ENCODE data around the gene TRAPPC11. TPM values are rescaled to one million over a fixed set of nuclear protein-coding genes. Genes with fewer than 3 reads are reported as not detected.
"Not testable (repeated sequence)": the region's sequence is repeated elsewhere in the genome, so short reads cannot be mapped to it uniquely, and the experiment has no call there.

The TRAPPC11 gene
- polyA plus RNA-seq = 10 to 100 TPM; 12.5 to 20.0 (median 13.0) TPM

GRCh38 chr4:183659029-183659871 lies at the start of gene TRAPPC11, which contains the start of gene RWDD4:
Gene TRAPPC11, plus strand, starts transcription at chr4:183659293. Its CDS starts 4,575 bp downstream, at chr4:183663868.
Gene RWDD4, minus strand, starts transcription at chr4:183659185. Its CDS starts 233 bp downstream, at chr4:183658952.
- peak; percentile 98 for DNase-seq
- Mint-ChIP-seq H3K27me3 (ENCODE audit: low read depth in 3 of 3) (peaks cover 1 to 7% (median 6%) of the 10 kb centered on the region in 3 donors), H3K36me3 (peaks cover 0 to 6% (median 5%) of the 10 kb centered on the region in 3 donors), H3K27ac (peak within 1 kb of the TSS; percentile 87 to 98 (median 96)), H3K4me1 (peaks cover 34 to 53% of the 10 kb centered on the region in 2 donors), H3K9me3 (no peaks in the 10 kb centered on the region), H3K4me3 (peak within 1 kb of the TSS; percentile 94 to 97 (median 94))

- peaks cover 4 to 7% (median 5%) of the 10 kb centered on the region in 3 donors for H3K27me3 Mint-ChIP-seq (ENCODE audit: low read depth in 3 of 3)
- H3K4me3 Mint-ChIP-seq = no peak overlapping the region
- no peak for DNase-seq
- H3K27ac Mint-ChIP-seq = no peak overlapping the region
- H3K36me3 Mint-ChIP-seq = no peaks in the 10 kb centered on the region
- no peaks in the 10 kb centered on the region for H3K9me3 Mint-ChIP-seq
- H3K4me1 Mint-ChIP-seq = no peaks in the 10 kb centered on the region
Observed at GRCh38 chr4:183610033-183610432, 49.1 kb upstream of the TRAPPC11 start.

- no peaks in the 10 kb centered on the region for H3K4me1 Mint-ChIP-seq
- no peak for DNase-seq
- H3K27me3 Mint-ChIP-seq (ENCODE audit: low read depth in 3 of 3) = peaks cover 4 to 7% (median 5%) of the 10 kb centered on the region in 3 donors
- no peaks in the 10 kb centered on the region for H3K36me3 Mint-ChIP-seq
- no peaks in the 10 kb centered on the region for H3K9me3 Mint-ChIP-seq
- H3K27ac Mint-ChIP-seq = no peak overlapping the region
- H3K4me3 Mint-ChIP-seq = no peak overlapping the region
Observed at GRCh38 chr4:183610613-183611012, 48.5 kb upstream of the TRAPPC11 start.

- peaks cover 6 to 7% (median 7%) of the 10 kb centered on the region in 3 donors for H3K27me3 Mint-ChIP-seq (ENCODE audit: low read depth in 3 of 3)
- no peaks in the 10 kb centered on the region for H3K36me3 Mint-ChIP-seq
- no peak for DNase-seq
- no peaks in the 10 kb centered on the region for H3K4me1 Mint-ChIP-seq
- H3K9me3 Mint-ChIP-seq = no peaks in the 10 kb centered on the region
- H3K27ac Mint-ChIP-seq = no peak overlapping the region
- no peak overlapping the region for H3K4me3 Mint-ChIP-seq
Observed at GRCh38 chr4:183611210-183611830, 47.8 kb upstream of the TRAPPC11 start.

GRCh38 chr4:183612329-183613250 lies 46.5 kb upstream of the TRAPPC11 start:
- H3K4me3 Mint-ChIP-seq = no peak overlapping the region
- H3K27me3 Mint-ChIP-seq (ENCODE audit: low read depth in 3 of 3) = peaks cover 2 to 6% (median 6%) of the 10 kb centered on the region in 3 donors
- no peaks in the 10 kb centered on the region for H3K4me1 Mint-ChIP-seq

GRCh38 chr4:183617075-183617474 lies 42.0 kb upstream of the TRAPPC11 start:
- no peak for DNase-seq
- Mint-ChIP-seq H3K9me3 (no peaks in the 10 kb centered on the region), H3K27me3 (ENCODE audit: low read depth in 3 of 3) (peaks cover 0 to 6% (median 2%) of the 10 kb centered on the region in 3 donors), H3K4me1 (no peaks in the 10 kb centered on the region), H3K36me3 (no peaks in the 10 kb centered on the region), H3K4me3 (no peak overlapping the region), H3K27ac (no peak overlapping the region)

More at GRCh38 chr4:183612329-183613250, 46.5 kb upstream of the TRAPPC11 start:
- Mint-ChIP-seq H3K9me3 (no peaks in the 10 kb centered on the region), H3K36me3 (no peaks in the 10 kb centered on the region), H3K27ac (no peak overlapping the region)
- no peak for DNase-seq

- no peak overlapping the region for H3K4me3 Mint-ChIP-seq
- peaks cover 0 to 5% (median 2%) of the 10 kb centered on the region in 3 donors for H3K27me3 Mint-ChIP-seq (ENCODE audit: low read depth in 3 of 3)
- no peak overlapping the region for H3K27ac Mint-ChIP-seq
- no peaks in the 10 kb centered on the region for H3K9me3 Mint-ChIP-seq
- H3K36me3 Mint-ChIP-seq = no peaks in the 10 kb centered on the region
- no peaks in the 10 kb centered on the region for H3K4me1 Mint-ChIP-seq
- DNase-seq = no peak
Observed at GRCh38 chr4:183618681-183619080, 40.4 kb upstream of the TRAPPC11 start.

- Mint-ChIP-seq H3K9me3 (no peaks in the 10 kb centered on the region), H3K27ac (no peak overlapping the region), H3K4me3 (no peak overlapping the region), H3K4me1 (no peaks in the 10 kb centered on the region), H3K27me3 (ENCODE audit: low read depth in 3 of 3) (peaks cover 0 to 5% (median 2%) of the 10 kb centered on the region in 3 donors), H3K36me3 (no peaks in the 10 kb centered on the region)
- DNase-seq = no peak
Observed at GRCh38 chr4:183620421-183620820, 38.7 kb upstream of the TRAPPC11 start.

GRCh38 chr4:183621875-183622274 lies 37.2 kb upstream of the TRAPPC11 start:
- peaks cover 0 to 4% (median 0%) of the 10 kb centered on the region in 3 donors for H3K27me3 Mint-ChIP-seq (ENCODE audit: low read depth in 3 of 3)
- H3K4me3 Mint-ChIP-seq = no peak overlapping the region
- H3K27ac Mint-ChIP-seq = no peak overlapping the region
- no peak for DNase-seq
- H3K4me1 Mint-ChIP-seq = no peaks in the 10 kb centered on the region
- H3K36me3 Mint-ChIP-seq = no peaks in the 10 kb centered on the region
- H3K9me3 Mint-ChIP-seq = no peaks in the 10 kb centered on the region

GRCh38 chr4:183624548-183624947 lies 34.5 kb upstream of the TRAPPC11 start:
- Mint-ChIP-seq H3K36me3 (no peaks in the 10 kb centered on the region), H3K27ac (peak overlapping the region in 1 of 6 donors; percentile 1), H3K4me3 (no peak overlapping the region), H3K27me3 (ENCODE audit: low read depth in 3 of 3) (peaks cover 0 to 6% (median 0%) of the 10 kb centered on the region in 3 donors), H3K9me3 (no peaks in the 10 kb centered on the region), H3K4me1 (no peaks in the 10 kb centered on the region)
- no peak for DNase-seq

- Mint-ChIP-seq H3K9me3 (no peaks in the 10 kb centered on the region), H3K4me3 (no peak overlapping the region), H3K27ac (no peak overlapping the region), H3K27me3 (ENCODE audit: low read depth in 3 of 3) (peaks cover 0 to 6% (median 0%) of the 10 kb centered on the region in 3 donors), H3K36me3 (no peaks in the 10 kb centered on the region), H3K4me1 (no peaks in the 10 kb centered on the region)
- no peak for DNase-seq
Observed at GRCh38 chr4:183626168-183626567, 32.9 kb upstream of the TRAPPC11 start.

- not testable (repeated sequence) for H3K4me3 Mint-ChIP-seq; DNase-seq; H3K27me3 Mint-ChIP-seq (ENCODE audit: low read depth in 3 of 3); H3K36me3 Mint-ChIP-seq; H3K27ac Mint-ChIP-seq; H3K4me1 Mint-ChIP-seq; H3K9me3 Mint-ChIP-seq
Observed at GRCh38 chr4:183627286-183627685, 31.8 kb upstream of the TRAPPC11 start.

GRCh38 chr4:183627979-183628588 lies 31.0 kb upstream of the TRAPPC11 start:
- Mint-ChIP-seq H3K27me3 (ENCODE audit: low read depth in 3 of 3) (peaks cover 0 to 6% (median 3%) of the 10 kb centered on the region in 3 donors), H3K4me3 (no peak overlapping the region), H3K27ac (no peak overlapping the region), H3K36me3 (no peaks in the 10 kb centered on the region), H3K4me1 (no peaks in the 10 kb centered on the region), H3K9me3 (no peaks in the 10 kb centered on the region)
- DNase-seq = no peak

Measured in immature natural killer cell (primary cell).